ENCODE results near the gene PAX9.
"Not testable (repeated sequence)": the region's sequence is repeated elsewhere in the genome, so short reads cannot be mapped to it uniquely, and the experiment has no call there.

The PAX9 gene

GRCh38 chr14:36683083-36683724, 21.5 kb downstream of the PAX9 start:
- DNase-seq (no peak), ATAC-seq (no peak)
- no peaks in the 10 kb centered on the region for H3K4me1 Mint-ChIP-seq
- peaks cover 0 to 5% of the 10 kb centered on the region in 2 donors for H3K9me3 Mint-ChIP-seq
- H3K27me3 Mint-ChIP-seq = peaks cover 21% of the 10 kb centered on the region
- H3K4me3 Mint-ChIP-seq = no peak overlapping the region
- H3K27ac Mint-ChIP-seq = no peak overlapping the region

DNA sequence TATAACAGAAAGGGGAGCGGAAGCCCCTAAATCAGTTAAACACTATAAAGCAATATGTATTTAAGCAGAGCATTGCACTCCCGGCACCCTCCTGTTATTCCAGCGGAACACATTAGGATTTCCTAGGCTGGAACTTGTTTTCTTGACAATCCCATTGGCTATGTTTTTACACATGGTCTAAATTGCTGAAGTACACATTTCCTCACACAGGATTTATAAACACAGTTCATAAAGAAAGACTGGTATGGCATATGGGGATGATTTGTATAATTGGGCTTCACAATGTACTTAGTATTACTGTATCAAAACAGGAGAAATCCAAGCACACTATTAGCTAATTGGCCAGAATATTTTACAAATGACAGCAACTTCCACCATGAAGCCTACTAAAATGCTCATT, 23.3 kb downstream of the PAX9 start:
- Mint-ChIP-seq H3K27ac (no peak overlapping the region), H3K4me1 (no peaks in the 10 kb centered on the region), H3K4me3 (no peak overlapping the region), H3K27me3 (peaks cover 21% of the 10 kb centered on the region), H3K9me3 (peaks cover 0 to 5% of the 10 kb centered on the region in 2 donors)
- no peak for ATAC-seq
- DNase-seq = no peak

DNA sequence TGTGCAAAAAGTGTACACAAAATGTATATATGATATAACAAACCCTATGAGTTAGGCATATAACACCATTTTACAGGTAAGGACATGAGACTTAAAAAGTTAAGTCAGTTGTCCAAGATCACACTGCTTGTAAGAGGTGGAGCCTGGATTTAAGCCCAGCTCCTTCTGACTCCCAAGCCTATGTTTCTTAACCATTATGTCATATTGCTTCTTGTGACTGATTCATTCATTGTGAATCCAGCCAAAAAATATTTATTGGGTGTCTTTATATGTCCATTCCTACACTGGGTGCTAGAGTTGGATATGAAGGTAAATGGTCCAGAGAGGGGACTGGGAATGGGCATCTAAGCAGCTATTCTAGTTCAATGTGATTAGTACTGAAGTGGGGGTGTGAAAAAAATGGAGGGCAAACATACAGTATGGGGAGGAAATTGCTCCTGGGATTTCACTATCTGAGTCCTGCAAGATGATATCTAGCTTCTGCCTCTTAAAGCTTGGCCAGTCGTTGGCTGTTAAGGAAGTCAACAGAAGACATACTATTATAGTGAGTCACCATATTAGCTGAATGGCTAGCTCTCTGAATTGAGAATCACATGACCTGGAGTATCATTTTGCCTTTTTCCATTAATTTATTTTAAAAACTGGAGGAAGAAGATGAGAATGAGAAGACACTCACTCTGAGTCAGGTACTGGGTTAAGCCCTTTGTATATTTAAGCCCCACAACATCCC, 28.8 kb downstream of the PAX9 start:
- H3K27ac Mint-ChIP-seq = no peak overlapping the region

DNA sequence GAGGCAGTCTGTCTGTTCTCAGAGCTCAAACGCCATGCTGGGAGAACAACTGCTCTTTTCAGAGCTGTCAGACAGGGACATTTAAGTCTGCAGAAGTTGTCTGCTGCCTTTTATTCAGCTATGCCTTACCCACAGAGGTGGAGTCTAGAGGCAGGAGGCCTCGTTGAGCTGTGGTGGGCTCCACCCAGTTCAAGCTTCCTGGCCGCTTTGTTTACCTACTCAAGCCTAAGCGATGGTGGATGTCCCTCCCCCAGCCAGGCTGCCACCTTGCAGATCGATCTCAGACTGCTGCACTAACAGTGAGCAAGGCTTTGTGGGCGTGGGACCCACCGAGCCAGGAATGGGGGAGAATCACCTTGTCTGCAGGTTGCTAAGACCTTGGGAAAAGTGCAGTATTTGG, 37.8 kb downstream of the PAX9 start:
- not testable (repeated sequence) for H3K27me3 Mint-ChIP-seq, H3K4me3 Mint-ChIP-seq, H3K4me1 Mint-ChIP-seq, DNase-seq, H3K27ac Mint-ChIP-seq, ATAC-seq
- peaks cover 20 to 23% of the 10 kb centered on the region in 2 donors for H3K9me3 Mint-ChIP-seq

More for the DNA sequence above, 28.8 kb downstream of the PAX9 start:
- DNase-seq = no peak
- no peaks in the 10 kb centered on the region for H3K4me1 Mint-ChIP-seq
- H3K27me3 Mint-ChIP-seq = no peaks in the 10 kb centered on the region
- H3K4me3 Mint-ChIP-seq = no peak overlapping the region
- peaks cover 4 to 7% of the 10 kb centered on the region in 2 donors for H3K9me3 Mint-ChIP-seq
- no peak for ATAC-seq

DNA sequence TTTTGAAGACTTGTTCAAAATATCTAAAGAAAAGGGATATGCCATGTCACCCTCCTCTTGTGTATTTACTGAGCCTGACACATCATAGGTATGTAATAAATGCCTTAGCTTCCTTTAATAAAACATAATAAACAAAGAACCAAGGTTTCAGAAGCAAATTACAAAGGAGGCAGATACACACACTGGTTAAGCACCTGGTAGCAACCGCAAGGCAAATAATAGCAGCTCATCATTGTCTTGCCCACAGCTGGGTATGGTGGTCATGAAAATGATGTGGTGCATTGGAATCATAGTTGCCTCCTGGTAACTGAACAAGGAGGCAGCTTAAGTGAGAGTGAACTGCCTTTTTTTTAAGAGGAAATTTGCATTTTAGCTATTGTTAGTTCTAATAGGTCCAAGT, 39.0 kb downstream of the PAX9 start:
- Mint-ChIP-seq H3K4me1 (no peaks in the 10 kb centered on the region), H3K9me3 (peaks cover 17 to 19% of the 10 kb centered on the region in 2 donors), H3K4me3 (no peak overlapping the region), H3K27ac (no peak overlapping the region), H3K27me3 (peaks cover 7% of the 10 kb centered on the region)
- ATAC-seq (no peak), DNase-seq (no peak)

DNA sequence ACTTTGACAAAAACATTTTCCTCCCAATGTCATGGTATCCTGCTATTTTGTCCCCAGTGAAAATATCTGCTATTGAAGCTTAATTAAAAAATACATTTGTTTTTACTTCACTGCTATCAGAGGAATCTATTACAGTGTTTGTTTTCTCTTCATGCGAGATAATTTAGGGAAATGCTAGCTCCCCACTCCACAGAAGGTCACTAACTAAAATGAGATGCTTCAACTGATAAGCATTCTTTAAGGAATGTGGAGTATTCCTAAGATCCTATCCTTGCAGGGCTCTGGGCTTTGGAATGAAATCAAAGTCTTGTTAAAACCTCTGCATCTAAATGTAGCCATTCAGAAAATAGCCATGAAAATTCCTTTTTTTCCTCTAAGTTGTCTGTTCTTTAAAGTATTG, 39.5 kb downstream of the PAX9 start:
- DNase-seq = no peak
- ATAC-seq = no peak
- Mint-ChIP-seq H3K4me3 (no peak overlapping the region), H3K27ac (no peak overlapping the region), H3K9me3 (peaks cover 17 to 19% of the 10 kb centered on the region in 2 donors), H3K27me3 (peaks cover 7% of the 10 kb centered on the region), H3K4me1 (no peaks in the 10 kb centered on the region)

DNA sequence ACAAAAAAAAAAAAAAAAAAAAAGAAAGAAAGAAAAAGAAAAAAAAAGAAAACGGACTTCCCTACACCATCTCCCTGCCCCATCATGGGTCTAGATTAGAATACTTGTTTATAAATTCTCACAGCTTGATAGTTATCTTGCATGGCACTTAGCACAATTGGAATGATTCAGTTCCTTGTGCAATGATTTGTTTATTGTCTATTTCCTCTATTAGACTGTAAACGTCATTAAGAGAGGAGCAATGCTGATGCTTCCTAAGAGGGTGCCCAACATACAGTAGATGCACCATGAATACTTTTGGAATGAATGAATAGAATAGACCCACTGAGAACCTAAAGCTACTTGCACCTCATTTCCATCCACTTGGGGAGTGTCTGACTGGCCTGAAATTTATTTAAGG, 40.8 kb downstream of the PAX9 start:
- ATAC-seq (no peak), DNase-seq (no peak)
- H3K4me3 Mint-ChIP-seq = no peak overlapping the region
- H3K27ac Mint-ChIP-seq = no peak overlapping the region
- H3K4me1 Mint-ChIP-seq = no peaks in the 10 kb centered on the region
- H3K27me3 Mint-ChIP-seq = peaks cover 7% of the 10 kb centered on the region
- peaks cover 7 to 9% of the 10 kb centered on the region in 2 donors for H3K9me3 Mint-ChIP-seq

DNA sequence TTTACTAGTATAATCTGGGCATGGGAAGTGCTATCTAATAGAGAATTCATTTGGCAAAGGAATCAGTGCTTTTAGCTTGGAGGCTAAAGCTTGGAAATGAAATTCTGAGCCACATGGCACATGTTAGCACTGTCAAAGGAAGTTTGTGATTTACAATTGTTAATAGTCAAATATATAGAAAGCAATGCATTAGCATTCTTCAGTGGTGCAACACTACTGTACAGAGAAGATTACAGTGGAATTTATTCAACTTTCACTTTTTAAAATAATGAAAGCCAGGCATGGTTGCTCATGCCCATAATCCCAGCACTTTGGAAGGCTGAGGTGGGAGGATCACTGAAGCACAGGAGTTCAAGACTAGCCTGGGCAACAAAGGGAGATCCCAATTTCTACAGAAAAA, 45.9 kb downstream of the PAX9 start:
- no peak for ATAC-seq
- no peak for DNase-seq
- Mint-ChIP-seq H3K4me3 (no peak overlapping the region), H3K4me1 (no peaks in the 10 kb centered on the region), H3K27ac (no peak overlapping the region), H3K9me3 (peaks cover 0 to 4% of the 10 kb centered on the region in 2 donors), H3K27me3 (no peaks in the 10 kb centered on the region)

DNA sequence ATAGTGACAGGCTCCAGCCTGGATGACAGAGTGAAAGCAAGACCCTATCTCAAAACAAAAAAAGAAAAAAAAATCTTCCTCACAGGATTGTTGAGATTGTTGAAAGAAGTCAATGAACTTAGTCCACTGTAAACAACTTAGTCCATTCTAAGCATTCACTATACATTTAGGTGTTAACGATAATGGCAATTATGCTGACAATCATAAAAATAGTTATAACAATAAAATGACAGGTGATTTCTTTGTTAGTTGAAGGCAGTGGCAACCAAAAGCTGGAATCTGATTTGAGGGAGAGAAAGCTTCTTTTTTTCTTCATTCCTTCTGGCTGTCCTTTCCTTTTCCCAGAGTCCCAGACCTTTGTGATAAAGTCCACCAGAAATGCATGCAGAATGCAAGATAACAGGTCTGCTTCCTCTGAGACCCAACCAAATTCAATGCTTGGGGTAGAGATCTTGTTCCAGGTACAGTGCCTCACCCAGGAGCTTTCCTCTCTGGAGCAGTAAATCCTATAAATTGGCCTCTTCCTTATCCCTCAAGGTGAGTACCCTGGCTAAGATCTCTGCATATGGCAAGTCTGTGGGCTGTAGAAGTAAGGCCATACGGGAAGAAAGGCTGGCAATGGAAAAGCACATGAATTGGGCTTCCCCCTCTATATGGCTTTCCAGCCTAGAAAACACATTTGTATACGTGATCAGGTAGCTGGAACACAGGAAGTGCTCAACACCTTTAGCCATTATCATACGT, 52.5 kb downstream of the PAX9 start:
- Mint-ChIP-seq H3K27me3 (no peaks in the 10 kb centered on the region), H3K4me3 (no peak overlapping the region), H3K27ac (no peak overlapping the region), H3K9me3 (no peaks in the 10 kb centered on the region), H3K4me1 (no peaks in the 10 kb centered on the region)
- DNase-seq = no peak
- ATAC-seq = no peak

- Mint-ChIP-seq H3K27me3 (no peaks in the 10 kb centered on the region), H3K9me3 (no peaks in the 10 kb centered on the region), H3K4me3 (no peak overlapping the region), H3K4me1 (no peaks in the 10 kb centered on the region), H3K27ac (no peak overlapping the region)
- no peak for ATAC-seq
- no peak for DNase-seq
Measured at GRCh38 chr14:36716614-36717184, 55.0 kb downstream of the PAX9 start.

- Mint-ChIP-seq H3K9me3 (no peaks in the 10 kb centered on the region), H3K4me1 (no peaks in the 10 kb centered on the region), H3K4me3 (no peak overlapping the region), H3K27ac (no peak overlapping the region), H3K27me3 (no peaks in the 10 kb centered on the region)
- ATAC-seq (no peak), DNase-seq (no peak)
Measured at GRCh38 chr14:36717363-36717762, 55.7 kb downstream of the PAX9 start.

GRCh38 chr14:36718216-36718615, 56.6 kb downstream of the PAX9 start:
- no peak overlapping the region for H3K4me3 Mint-ChIP-seq
- H3K27ac Mint-ChIP-seq = no peak overlapping the region
- ATAC-seq (no peak), DNase-seq (no peak)
- H3K4me1 Mint-ChIP-seq = no peaks in the 10 kb centered on the region
- no peaks in the 10 kb centered on the region for H3K9me3 Mint-ChIP-seq
- H3K27me3 Mint-ChIP-seq = no peaks in the 10 kb centered on the region

- H3K4me1 Mint-ChIP-seq = no peaks in the 10 kb centered on the region
- ATAC-seq = no peak
- H3K4me3 Mint-ChIP-seq = no peak overlapping the region
- no peaks in the 10 kb centered on the region for H3K27me3 Mint-ChIP-seq
- DNase-seq = no peak
- H3K9me3 Mint-ChIP-seq = no peaks in the 10 kb centered on the region
- H3K27ac Mint-ChIP-seq = no peak overlapping the region
Measured at GRCh38 chr14:36719823-36720222, 58.2 kb downstream of the PAX9 start.

GRCh38 chr14:36720657-36721056, 59.0 kb downstream of the PAX9 start:
- H3K4me3 Mint-ChIP-seq = no peak overlapping the region
- no peak overlapping the region for H3K27ac Mint-ChIP-seq
- no peaks in the 10 kb centered on the region for H3K4me1 Mint-ChIP-seq
- DNase-seq = no peak
- no peak for ATAC-seq
- no peaks in the 10 kb centered on the region for H3K9me3 Mint-ChIP-seq
- no peaks in the 10 kb centered on the region for H3K27me3 Mint-ChIP-seq

GRCh38 chr14:36721877-36722276, 60.2 kb downstream of the PAX9 start:
- DNase-seq (no peak), ATAC-seq (no peak)
- Mint-ChIP-seq H3K27me3 (no peaks in the 10 kb centered on the region), H3K9me3 (no peaks in the 10 kb centered on the region), H3K4me1 (no peaks in the 10 kb centered on the region), H3K27ac (no peak overlapping the region), H3K4me3 (no peak overlapping the region)

DNA sequence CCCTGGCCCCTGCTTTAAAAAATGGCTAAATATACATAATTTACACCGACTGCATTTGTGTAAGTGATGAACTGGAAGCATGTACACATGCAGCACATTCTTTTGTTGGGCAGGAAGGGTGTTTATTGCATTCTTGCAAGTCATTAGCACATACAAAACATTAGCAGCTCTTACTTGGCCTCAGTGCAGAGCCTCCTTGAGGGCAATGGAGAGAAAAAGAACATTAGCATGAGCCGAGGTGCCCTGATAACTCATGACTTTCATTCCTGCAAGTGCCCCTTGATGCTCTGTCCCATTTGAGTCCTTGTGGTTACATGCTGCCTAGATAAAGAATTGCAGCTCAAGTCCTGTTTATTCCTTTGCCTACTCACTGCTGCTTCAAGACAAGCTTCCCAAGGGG, 61.9 kb downstream of the PAX9 start:
- DNase-seq (no peak), ATAC-seq (no peak)
- Mint-ChIP-seq H3K4me1 (no peaks in the 10 kb centered on the region), H3K27me3 (no peaks in the 10 kb centered on the region), H3K9me3 (no peaks in the 10 kb centered on the region), H3K27ac (no peak overlapping the region), H3K4me3 (no peak overlapping the region)
